ENCODE data around the gene THRB. TPM values are rescaled to one million over a fixed set of nuclear protein-coding genes. Genes with fewer than 3 reads are reported as not detected.

The THRB gene
- total and polyA plus RNA-seq, 2 donors (not counting 3 experiments of a cell fraction or from before 2014, with no cell fraction given): 0.06 TPM; not detected in 1

DNA sequence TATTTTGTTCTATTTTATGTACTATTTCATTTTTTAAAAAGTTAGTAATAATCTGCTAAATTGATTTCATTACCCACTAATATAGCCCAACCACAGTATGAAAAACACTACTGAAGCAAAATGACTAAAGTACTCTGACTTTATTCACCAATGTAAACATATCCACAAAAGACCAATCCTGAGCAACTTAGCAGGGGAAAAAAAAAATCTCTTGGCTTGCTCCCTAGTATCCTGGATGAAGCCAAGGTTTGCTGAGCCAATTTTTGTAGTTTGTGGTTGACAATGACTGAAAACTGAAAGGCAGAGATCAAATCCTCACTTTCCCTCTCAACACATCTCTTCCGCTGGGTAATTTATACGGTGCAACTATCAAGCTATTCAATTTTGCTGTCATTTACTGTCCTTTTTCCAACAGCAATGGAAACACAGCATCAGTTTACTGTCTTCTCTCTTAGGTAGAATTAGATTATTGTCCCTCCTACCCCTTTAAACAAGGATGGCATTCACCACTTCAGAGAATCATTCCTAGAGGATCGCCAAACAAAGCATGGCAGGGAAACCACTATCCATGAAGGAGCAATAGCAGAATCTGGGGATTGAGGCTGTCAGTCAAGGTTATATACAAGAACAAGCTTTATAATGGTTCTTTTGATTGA, 149.7 kb downstream of the THRB start:
- DNase-seq (ENCODE audit: low read depth, low spot score): no peak
- Histone ChIP-seq H3K79me2 (ENCODE audit: control insufficient read depth, insufficient read depth, low read length) (no peaks in the 10 kb centered on the region), H3K9me1 (replicated peaks; ENCODE audit: control insufficient read depth, extremely low read depth, insufficient read depth, low read length) (no peaks in the 10 kb centered on the region), H4K20me1 (replicated peaks; ENCODE audit: control insufficient read depth, extremely low read depth, insufficient read depth, low read length) (no peaks in the 10 kb centered on the region), H3K27me3 (ENCODE audit: control insufficient read depth in 2 of 2, insufficient read depth in 2 of 2, low read length in 2 of 2) (no peaks in the 10 kb centered on the region), H3K4me1 (ENCODE audit: control insufficient read depth, extremely low read depth, insufficient read depth, low read length) (no peaks in the 10 kb centered on the region), H3K9ac (replicated peaks; ENCODE audit: extremely low read depth, insufficient read depth, low read length) (no peak overlapping the region), H3K9me3 (replicated peaks; ENCODE audit: control insufficient read depth, insufficient read depth, low read length) (no peaks in the 10 kb centered on the region), H2AFZ (ENCODE audit: low read depth, low read length) (no peak overlapping the region), H3K36me3 (ENCODE audit: control insufficient read depth in 2 of 2, extremely low read depth in 1 of 2, insufficient read depth in 2 of 2, low read length in 2 of 2) (no peaks in the 10 kb centered on the region), H3K4me3 (replicated peaks in 1 of 3; ENCODE audit: insufficient read depth in 1 of 3, low read depth in 1 of 3, low read length in 3 of 3) (no peak overlapping the region), H3K27ac (ENCODE audit: insufficient read depth, low read depth, low read length) (no peak overlapping the region), H3K4me2 (ENCODE audit: insufficient read depth, low read length) (no peak overlapping the region)
- ChIA-PET CTCF (no interaction called here), POLR2A (no interaction called here)
- no peak for FAIRE-seq
- intact Hi-C loops (cut with micrococcal nuclease) (no loop called here), dilution Hi-C loops (cut with MboI; ENCODE audit: extremely low pct_ligation_motif_present, low sequenced_read_pairs) (no loop called here)
- no peak for TF ChIP-seq GATA2 (IDR thresholded peaks at IDR 0.05; ENCODE audit: insufficient read depth, insufficient read length, low read depth, low read length)
- no TSS peak for BruUV-seq (replicated peaks)

GRCh38 chr3:24343084-24343783, 151.4 kb downstream of the THRB start:
- Histone ChIP-seq H3K27me3 (ENCODE audit: control insufficient read depth in 2 of 2, insufficient read depth in 2 of 2, low read length in 2 of 2) (no peaks in the 10 kb centered on the region), H3K9ac (replicated peaks; ENCODE audit: extremely low read depth, insufficient read depth, low read length) (no peak overlapping the region), H3K4me3 (replicated peaks in 1 of 3; ENCODE audit: insufficient read depth in 1 of 3, low read depth in 1 of 3, low read length in 3 of 3) (no peak overlapping the region), H3K4me1 (ENCODE audit: control insufficient read depth, extremely low read depth, insufficient read depth, low read length) (no peaks in the 10 kb centered on the region), H3K79me2 (ENCODE audit: control insufficient read depth, insufficient read depth, low read length) (no peaks in the 10 kb centered on the region), H3K27ac (ENCODE audit: insufficient read depth, low read depth, low read length) (no peak overlapping the region), H3K9me1 (replicated peaks; ENCODE audit: control insufficient read depth, extremely low read depth, insufficient read depth, low read length) (no peaks in the 10 kb centered on the region), H3K9me3 (replicated peaks; ENCODE audit: control insufficient read depth, insufficient read depth, low read length) (no peaks in the 10 kb centered on the region), H2AFZ (ENCODE audit: low read depth, low read length) (no peak overlapping the region), H3K36me3 (ENCODE audit: control insufficient read depth in 2 of 2, extremely low read depth in 1 of 2, insufficient read depth in 2 of 2, low read length in 2 of 2) (no peaks in the 10 kb centered on the region), H4K20me1 (replicated peaks; ENCODE audit: control insufficient read depth, extremely low read depth, insufficient read depth, low read length) (no peaks in the 10 kb centered on the region), H3K4me2 (ENCODE audit: insufficient read depth, low read length) (no peak overlapping the region)
- ChIA-PET CTCF (no interaction called here), POLR2A (no interaction called here)
- dilution Hi-C loops (cut with MboI; ENCODE audit: extremely low pct_ligation_motif_present, low sequenced_read_pairs) (no loop called here), intact Hi-C loops (cut with micrococcal nuclease) (no loop called here)
- DNase-seq (ENCODE audit: low read depth, low spot score) (no peak), FAIRE-seq (peak; percentile 37)
- no peak for TF ChIP-seq EZH2 (IDR thresholded peaks at IDR 0.05; ENCODE audit: borderline replicate concordance, low read depth, low read length, severe bottlenecking)
- no peak for TF ChIP-seq POLR2AphosphoS5 (IDR thresholded peaks at IDR 0.05; ENCODE audit: insufficient read depth, low read depth, low read length)
- TF ChIP-seq GATA2 (IDR thresholded peaks at IDR 0.05; ENCODE audit: insufficient read depth, insufficient read length, low read depth, low read length): no peak
- TF ChIP-seq POLR2A (IDR thresholded peaks at IDR 0.05; ENCODE audit: low read depth, low read length): no peak
- no peak for TF ChIP-seq JUN (IDR thresholded peaks at IDR 0.05; ENCODE audit: borderline replicate concordance, insufficient read depth, insufficient read length, low read depth)
- TF ChIP-seq, protein P1, sequence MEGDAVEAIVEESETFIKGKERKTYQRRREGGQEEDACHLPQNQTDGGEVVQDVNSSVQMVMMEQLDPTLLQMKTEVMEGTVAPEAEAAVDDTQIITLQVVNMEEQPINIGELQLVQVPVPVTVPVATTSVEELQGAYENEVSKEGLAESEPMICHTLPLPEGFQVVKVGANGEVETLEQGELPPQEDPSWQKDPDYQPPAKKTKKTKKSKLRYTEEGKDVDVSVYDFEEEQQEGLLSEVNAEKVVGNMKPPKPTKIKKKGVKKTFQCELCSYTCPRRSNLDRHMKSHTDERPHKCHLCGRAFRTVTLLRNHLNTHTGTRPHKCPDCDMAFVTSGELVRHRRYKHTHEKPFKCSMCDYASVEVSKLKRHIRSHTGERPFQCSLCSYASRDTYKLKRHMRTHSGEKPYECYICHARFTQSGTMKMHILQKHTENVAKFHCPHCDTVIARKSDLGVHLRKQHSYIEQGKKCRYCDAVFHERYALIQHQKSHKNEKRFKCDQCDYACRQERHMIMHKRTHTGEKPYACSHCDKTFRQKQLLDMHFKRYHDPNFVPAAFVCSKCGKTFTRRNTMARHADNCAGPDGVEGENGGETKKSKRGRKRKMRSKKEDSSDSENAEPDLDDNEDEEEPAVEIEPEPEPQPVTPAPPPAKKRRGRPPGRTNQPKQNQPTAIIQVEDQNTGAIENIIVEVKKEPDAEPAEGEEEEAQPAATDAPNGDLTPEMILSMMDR (IDR thresholded peaks at IDR 0.05; ENCODE audit: extremely low read depth in 1 of 2, insufficient read depth in 1 of 2, low read depth in 1 of 2, low read length in 2 of 2): no peak
- no peak for TF ChIP-seq FOS (IDR thresholded peaks at IDR 0.05; ENCODE audit: borderline replicate concordance, insufficient read depth, low read length)
- TF ChIP-seq MYC (IDR thresholded peaks at IDR 0.05; ENCODE audit: low read depth, low read length): no peak
- TF ChIP-seq, protein P2, sequence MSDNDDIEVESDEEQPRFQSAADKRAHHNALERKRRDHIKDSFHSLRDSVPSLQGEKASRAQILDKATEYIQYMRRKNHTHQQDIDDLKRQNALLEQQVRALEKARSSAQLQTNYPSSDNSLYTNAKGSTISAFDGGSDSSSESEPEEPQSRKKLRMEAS (IDR thresholded peaks at IDR 0.05; ENCODE audit: insufficient read depth, insufficient read length): no peak
- no TSS peak for BruUV-seq (replicated peaks)

Measured in endothelial cell of umbilical vein (primary cell).